ENCODE results near the gene CCDC57.

CCDC57 gene

GRCh38 chr17:82092094-82092586, 120.5 kb downstream of the CCDC57 start:
- Histone ChIP-seq H3K27me3 (ENCODE audit: control insufficient read depth in 1 of 2, insufficient read depth in 2 of 2, low read length in 2 of 2) (no peaks in the 10 kb centered on the region), H3K36me3 (ENCODE audit: control insufficient read depth in 1 of 2, insufficient read depth in 2 of 2, low read length in 2 of 2) (peaks cover 24 to 80% of the 10 kb centered on the region in 2 donors), H3K27ac (ENCODE audit: low read depth, low read length) (no peak overlapping the region)

GRCh38 chr17:82091264-82092066, 121.2 kb downstream of the CCDC57 start:
- Histone ChIP-seq H3K9ac (ENCODE audit: low read depth in 1 of 2, low read length in 2 of 2) (no peak overlapping the region), H3K27ac (ENCODE audit: low read depth, low read length) (no peak overlapping the region), H3K36me3 (ENCODE audit: control insufficient read depth in 1 of 2, insufficient read depth in 2 of 2, low read length in 2 of 2) (peaks cover 24 to 86% of the 10 kb centered on the region in 2 donors), H3K4me1 (ENCODE audit: control insufficient read depth in 1 of 2, insufficient read depth in 2 of 2, low read length in 2 of 2) (peaks cover 3 to 6% of the 10 kb centered on the region in 2 donors), H3K9me3 (ENCODE audit: control insufficient read depth in 1 of 2, low read length in 2 of 2) (no peaks in the 10 kb centered on the region), H3K4me3 (ENCODE audit: low read depth in 1 of 2, low read length in 2 of 2) (no peak overlapping the region), H3K27me3 (ENCODE audit: control insufficient read depth in 1 of 2, insufficient read depth in 2 of 2, low read length in 2 of 2) (no peaks in the 10 kb centered on the region)

More at GRCh38 chr17:82092094-82092586, 120.5 kb downstream of the CCDC57 start:
- H3K4me1 ChIP-seq (ENCODE audit: control insufficient read depth in 1 of 2, insufficient read depth in 2 of 2, low read length in 2 of 2): peaks cover 7 to 13% of the 10 kb centered on the region in 2 donors
- no peak overlapping the region for H3K4me3 ChIP-seq (ENCODE audit: low read depth in 1 of 2, low read length in 2 of 2)
- no peak overlapping the region for H3K9ac ChIP-seq (ENCODE audit: low read depth in 1 of 2, low read length in 2 of 2)
- no peaks in the 10 kb centered on the region for H3K9me3 ChIP-seq (ENCODE audit: control insufficient read depth in 1 of 2, low read length in 2 of 2)

GRCh38 chr17:82090549-82091263, 121.9 kb downstream of the CCDC57 start:
- no peaks in the 10 kb centered on the region for H3K27me3 ChIP-seq (ENCODE audit: control insufficient read depth in 1 of 2, insufficient read depth in 2 of 2, low read length in 2 of 2)
- H3K4me1 ChIP-seq (ENCODE audit: control insufficient read depth in 1 of 2, insufficient read depth in 2 of 2, low read length in 2 of 2): peaks cover 0 to 1% of the 10 kb centered on the region in 2 donors
- no peak overlapping the region for H3K9ac ChIP-seq (ENCODE audit: low read depth in 1 of 2, low read length in 2 of 2)
- H3K4me3 ChIP-seq (ENCODE audit: low read depth in 1 of 2, low read length in 2 of 2): no peak overlapping the region
- peaks cover 24 to 87% of the 10 kb centered on the region in 2 donors for H3K36me3 ChIP-seq (ENCODE audit: control insufficient read depth in 1 of 2, insufficient read depth in 2 of 2, low read length in 2 of 2)
- no peak overlapping the region for H3K27ac ChIP-seq (ENCODE audit: low read depth, low read length)
- H3K9me3 ChIP-seq (ENCODE audit: control insufficient read depth in 1 of 2, low read length in 2 of 2): no peaks in the 10 kb centered on the region

GRCh38 chr17:82089723-82090548, 122.7 kb downstream of the CCDC57 start:
- no peak overlapping the region for H3K27ac ChIP-seq (ENCODE audit: low read depth, low read length)
- H3K9ac ChIP-seq (ENCODE audit: low read depth in 1 of 2, low read length in 2 of 2): no peak overlapping the region
- H3K36me3 ChIP-seq (ENCODE audit: control insufficient read depth in 1 of 2, insufficient read depth in 2 of 2, low read length in 2 of 2): peaks cover 24 to 86% of the 10 kb centered on the region in 2 donors
- H3K9me3 ChIP-seq (ENCODE audit: control insufficient read depth in 1 of 2, low read length in 2 of 2): no peaks in the 10 kb centered on the region
- no peak overlapping the region for H3K4me3 ChIP-seq (ENCODE audit: low read depth in 1 of 2, low read length in 2 of 2)
- no peaks in the 10 kb centered on the region for H3K27me3 ChIP-seq (ENCODE audit: control insufficient read depth in 1 of 2, insufficient read depth in 2 of 2, low read length in 2 of 2)
- no peaks in the 10 kb centered on the region for H3K4me1 ChIP-seq (ENCODE audit: control insufficient read depth in 1 of 2, insufficient read depth in 2 of 2, low read length in 2 of 2)

GRCh38 chr17:82088838-82089722, 123.6 kb downstream of the CCDC57 start:
- H3K4me3 ChIP-seq (ENCODE audit: low read depth in 1 of 2, low read length in 2 of 2): no peak overlapping the region
- H3K36me3 ChIP-seq (ENCODE audit: control insufficient read depth in 1 of 2, insufficient read depth in 2 of 2, low read length in 2 of 2): peaks cover 24 to 91% of the 10 kb centered on the region in 2 donors
- no peak overlapping the region for H3K9ac ChIP-seq (ENCODE audit: low read depth in 1 of 2, low read length in 2 of 2)
- H3K27me3 ChIP-seq (ENCODE audit: control insufficient read depth in 1 of 2, insufficient read depth in 2 of 2, low read length in 2 of 2): no peaks in the 10 kb centered on the region
- no peak overlapping the region for H3K27ac ChIP-seq (ENCODE audit: low read depth, low read length)
- no peaks in the 10 kb centered on the region for H3K4me1 ChIP-seq (ENCODE audit: control insufficient read depth in 1 of 2, insufficient read depth in 2 of 2, low read length in 2 of 2)
- H3K9me3 ChIP-seq (ENCODE audit: control insufficient read depth in 1 of 2, low read length in 2 of 2): no peaks in the 10 kb centered on the region

- Histone ChIP-seq H3K4me1 (ENCODE audit: control insufficient read depth in 1 of 2, insufficient read depth in 2 of 2, low read length in 2 of 2) (no peaks in the 10 kb centered on the region), H3K27me3 (ENCODE audit: control insufficient read depth in 1 of 2, insufficient read depth in 2 of 2, low read length in 2 of 2) (no peaks in the 10 kb centered on the region), H3K27ac (ENCODE audit: low read depth, low read length) (no peak overlapping the region), H3K4me3 (ENCODE audit: low read depth in 1 of 2, low read length in 2 of 2) (no peak overlapping the region), H3K9me3 (ENCODE audit: control insufficient read depth in 1 of 2, low read length in 2 of 2) (no peaks in the 10 kb centered on the region), H3K36me3 (ENCODE audit: control insufficient read depth in 1 of 2, insufficient read depth in 2 of 2, low read length in 2 of 2) (peaks cover 24 to 92% of the 10 kb centered on the region in 2 donors), H3K9ac (ENCODE audit: low read depth in 1 of 2, low read length in 2 of 2) (no peak overlapping the region)
Measured at GRCh38 chr17:82087961-82088837, 124.4 kb downstream of the CCDC57 start.

GRCh38 chr17:82086941-82087906, 125.4 kb downstream of the CCDC57 start:
- Histone ChIP-seq H3K4me3 (ENCODE audit: low read depth in 1 of 2, low read length in 2 of 2) (no peak overlapping the region), H3K27ac (ENCODE audit: low read depth, low read length) (no peak overlapping the region), H3K4me1 (ENCODE audit: control insufficient read depth in 1 of 2, insufficient read depth in 2 of 2, low read length in 2 of 2) (no peaks in the 10 kb centered on the region), H3K27me3 (ENCODE audit: control insufficient read depth in 1 of 2, insufficient read depth in 2 of 2, low read length in 2 of 2) (no peaks in the 10 kb centered on the region), H3K36me3 (ENCODE audit: control insufficient read depth in 1 of 2, insufficient read depth in 2 of 2, low read length in 2 of 2) (peaks cover 31 to 97% of the 10 kb centered on the region in 2 donors), H3K9me3 (ENCODE audit: control insufficient read depth in 1 of 2, low read length in 2 of 2) (no peaks in the 10 kb centered on the region), H3K9ac (ENCODE audit: low read depth in 1 of 2, low read length in 2 of 2) (no peak overlapping the region)

Data from duodenal mucosa (tissue), 2 donors.